CD4-positive, alpha-beta T cell treated with Interleukin-10 for 1 hour (primary cell): Measurements from ENCODE around the gene ZBTB20.

Source experiments
- DNase-seq: peaks from one replicate; pipeline ENCODE4 v3.0.0-alpha.2; 2020

ZBTB20 gene

DNA sequence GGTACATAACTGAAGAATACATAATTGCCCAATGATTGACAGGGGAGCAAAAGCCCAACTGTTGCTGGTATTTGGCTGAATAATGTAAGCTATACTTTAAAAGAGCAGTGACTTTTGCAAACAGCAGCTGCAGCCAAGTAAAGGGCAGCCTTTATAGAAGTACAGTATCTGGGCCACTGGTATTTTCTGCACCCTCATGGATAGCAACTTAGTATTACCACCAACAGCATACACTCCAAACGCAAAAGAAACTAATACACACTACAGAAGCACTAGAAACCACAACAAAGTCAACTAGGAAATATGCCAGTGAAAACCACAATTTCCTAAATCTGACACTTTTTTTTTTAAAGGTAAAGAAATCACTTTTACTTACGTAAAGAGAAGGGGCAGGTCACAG, 647.1 kb downstream of the ZBTB20 start:
- peak; percentile 39 for DNase-seq

GRCh38 chr3:114498539-114499370, 648.3 kb downstream of the ZBTB20 start:
- DNase-seq: no peak

GRCh38 chr3:114496874-114497273, 650.2 kb downstream of the ZBTB20 start:
- no peak for DNase-seq

- no peak for DNase-seq
Measured at GRCh38 chr3:114496466-114496865, 650.6 kb downstream of the ZBTB20 start.

DNA sequence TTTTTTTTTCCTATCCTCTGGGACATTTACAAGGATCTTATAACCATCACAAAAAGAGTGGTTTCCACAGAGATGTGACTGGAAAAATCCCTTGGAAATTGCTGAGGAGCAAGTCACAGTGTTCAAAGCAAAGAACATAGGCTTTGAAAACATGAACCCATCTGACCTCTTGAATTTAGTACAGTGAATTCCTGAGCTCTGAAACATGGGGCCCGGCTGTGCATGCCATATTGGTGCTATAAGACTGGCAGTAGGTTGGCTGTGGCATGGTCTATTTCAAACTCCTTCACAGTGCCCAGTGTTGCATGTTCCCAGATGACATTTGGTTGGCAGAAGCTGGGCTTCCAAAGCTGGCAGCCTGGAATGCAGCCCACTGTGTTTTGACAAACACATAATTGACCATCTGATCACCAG, 651.1 kb downstream of the ZBTB20 start:
- DNase-seq: no peak

DNA sequence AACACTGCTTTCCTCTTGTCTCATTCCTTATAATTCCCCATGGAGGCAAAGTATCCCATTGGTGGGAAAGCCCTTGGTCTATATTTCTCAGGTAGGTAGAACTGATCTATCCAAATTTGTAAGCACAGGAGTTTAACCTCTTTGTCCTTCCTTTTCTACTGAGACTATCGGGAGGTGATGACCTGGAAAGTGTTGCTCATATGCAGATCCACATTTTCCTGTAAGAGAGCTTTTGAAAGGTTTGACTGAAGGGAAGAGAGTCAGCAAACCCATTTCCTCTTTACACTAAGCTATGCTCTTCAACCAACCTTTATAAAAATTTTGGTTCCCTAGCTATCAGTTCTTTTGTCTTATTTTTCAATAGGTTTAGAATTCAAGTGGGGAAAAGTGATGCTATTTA, 652.6 kb downstream of the ZBTB20 start:
- no peak for DNase-seq

GRCh38 chr3:114490829-114491228, 656.3 kb downstream of the ZBTB20 start:
- DNase-seq: no peak

- no peak for DNase-seq
Measured at GRCh38 chr3:114487502-114487901, 659.6 kb downstream of the ZBTB20 start.

DNA sequence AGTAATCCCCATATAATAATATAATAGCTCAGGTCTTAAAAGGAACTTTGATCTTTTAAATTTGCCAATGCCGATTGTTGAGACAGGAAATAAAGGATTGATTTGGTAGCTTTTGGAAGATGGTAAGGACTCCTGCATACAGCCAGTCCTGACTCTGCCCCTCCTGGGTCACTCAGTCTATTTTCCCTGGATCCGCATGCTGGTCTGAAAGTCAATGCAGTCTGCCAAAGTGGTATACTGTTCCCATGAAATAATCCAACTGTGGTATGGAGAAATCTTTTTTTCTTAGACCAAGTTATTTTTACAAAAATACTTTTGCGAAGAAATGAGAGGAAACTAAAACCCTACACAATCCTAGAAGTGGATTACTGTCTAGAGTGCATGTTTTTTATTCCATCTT, 662.2 kb downstream of the ZBTB20 start:
- DNase-seq: no peak

- DNase-seq: no peak
Measured at GRCh38 chr3:114481113-114481512, 666.0 kb downstream of the ZBTB20 start.

DNA sequence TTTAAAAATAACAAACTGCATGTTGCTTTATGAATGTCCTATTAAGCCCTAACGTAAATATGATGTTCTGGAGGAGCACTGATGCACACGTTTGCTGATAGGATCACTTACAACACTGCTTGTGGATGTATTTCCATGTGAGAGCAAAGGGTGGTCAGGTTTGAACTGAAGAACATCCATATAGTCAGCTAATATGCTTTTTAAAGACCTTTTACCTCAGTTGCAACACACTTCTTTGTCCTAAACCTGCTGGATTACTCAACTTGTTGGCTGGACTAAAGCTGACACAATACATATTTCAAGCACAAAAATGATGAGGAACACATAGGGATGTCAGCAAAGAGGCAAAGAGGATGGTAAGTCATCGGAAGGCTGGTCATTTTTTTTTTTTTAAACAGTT, 666.6 kb downstream of the ZBTB20 start:
- DNase-seq: no peak

DNA sequence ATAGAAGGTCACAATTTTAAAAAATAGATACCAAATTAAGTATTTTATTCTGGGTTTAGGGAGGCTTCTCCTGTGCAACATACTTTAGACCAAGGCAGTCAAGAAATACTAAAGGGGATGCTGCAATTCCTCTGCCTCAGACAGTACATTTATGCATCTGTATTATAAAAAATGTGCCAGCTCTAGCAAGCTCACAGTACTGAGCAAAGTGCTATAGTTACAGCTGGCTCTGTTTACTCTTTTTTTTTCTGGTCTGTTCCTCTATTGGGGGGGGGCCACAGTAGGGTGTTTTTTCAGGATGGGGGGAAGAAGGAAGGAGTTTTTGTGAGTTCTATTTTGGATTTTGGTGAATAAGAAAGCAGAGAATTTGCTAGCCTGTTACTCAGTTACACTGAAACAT, 668.3 kb downstream of the ZBTB20 start:
- no peak for DNase-seq

DNA sequence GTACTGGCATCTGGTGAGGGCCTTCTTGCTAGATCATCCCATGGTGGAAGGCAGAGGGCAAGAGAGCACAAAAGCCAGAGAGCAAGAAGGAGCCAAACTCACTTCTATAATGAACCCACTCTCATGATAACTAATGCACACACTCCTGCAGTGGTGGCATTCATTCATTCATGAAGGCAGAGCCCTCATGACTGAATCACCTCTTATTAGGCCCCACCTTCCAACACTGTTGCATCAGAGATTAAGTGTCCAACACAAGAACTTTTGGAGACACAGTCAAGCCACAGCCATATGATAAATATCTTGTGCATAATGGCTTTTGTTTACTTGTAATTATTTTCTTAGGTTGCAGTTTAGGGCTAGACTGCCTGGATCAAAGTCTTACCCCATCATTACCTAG, 670.6 kb downstream of the ZBTB20 start:
- no peak for DNase-seq

GRCh38 chr3:114471478-114471877, 675.6 kb downstream of the ZBTB20 start:
- DNase-seq: no peak

DNA sequence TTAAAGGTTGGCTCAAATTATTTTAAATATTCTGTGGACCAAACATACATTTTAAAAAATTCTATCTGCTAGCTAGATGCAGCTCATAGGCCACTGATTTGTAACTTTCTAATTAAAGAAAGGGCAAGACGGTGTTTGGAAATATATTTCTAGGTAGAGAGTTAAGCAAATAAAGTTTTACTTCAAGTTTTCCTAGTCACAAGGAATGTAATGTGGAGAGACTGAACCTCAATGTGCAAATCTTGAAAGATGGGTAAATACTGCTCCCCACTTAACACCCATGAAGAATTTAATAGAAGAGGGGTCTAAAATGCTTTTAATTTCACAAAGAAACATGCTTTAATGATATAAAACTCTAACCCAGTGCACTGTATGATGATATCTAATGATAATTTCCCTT, 678.0 kb downstream of the ZBTB20 start:
- DNase-seq: no peak

- no peak for DNase-seq
Measured at GRCh38 chr3:114466816-114467215, 680.3 kb downstream of the ZBTB20 start.

DNA sequence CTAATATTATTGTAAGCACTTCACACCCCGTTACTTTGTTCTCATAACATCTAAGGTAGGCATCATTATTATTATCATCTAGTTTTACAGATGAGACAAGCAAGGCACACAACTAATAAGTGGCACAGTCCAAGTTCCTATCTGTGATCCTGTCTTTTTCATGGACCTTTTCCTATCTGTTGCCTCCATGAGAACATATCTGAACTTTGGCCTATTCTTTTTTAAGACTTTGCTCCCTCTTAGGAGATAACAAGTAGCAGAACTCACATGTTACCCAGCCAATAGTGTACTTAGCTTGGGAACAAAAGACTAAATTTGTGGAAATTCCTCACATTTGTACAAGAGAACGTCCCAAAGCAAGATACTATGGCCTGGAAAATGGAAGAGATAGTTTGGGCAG, 680.8 kb downstream of the ZBTB20 start:
- no peak for DNase-seq

- no peak for DNase-seq
Measured at GRCh38 chr3:114464548-114464947, 682.5 kb downstream of the ZBTB20 start.

GRCh38 chr3:114462750-114463149, 684.3 kb downstream of the ZBTB20 start:
- no peak for DNase-seq

DNA sequence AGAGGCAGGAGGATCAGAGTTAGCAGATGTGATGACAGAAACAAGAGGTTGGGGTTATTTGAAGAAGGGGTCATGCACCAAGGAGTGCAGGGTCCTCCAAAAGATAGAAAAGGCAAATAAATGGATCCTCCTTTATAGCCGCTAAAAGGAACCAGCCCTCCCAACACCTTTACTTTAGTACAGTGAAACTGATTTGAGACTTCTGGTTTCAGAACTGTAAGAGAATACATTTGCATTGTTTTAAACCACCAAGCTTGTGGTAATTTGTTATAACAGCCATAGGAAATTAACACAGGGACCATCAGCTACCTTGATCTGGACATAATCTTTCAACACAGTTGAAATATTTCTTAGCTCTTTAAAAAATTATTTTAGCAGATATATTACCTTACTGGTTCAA, 686.6 kb downstream of the ZBTB20 start:
- no peak for DNase-seq

DNA sequence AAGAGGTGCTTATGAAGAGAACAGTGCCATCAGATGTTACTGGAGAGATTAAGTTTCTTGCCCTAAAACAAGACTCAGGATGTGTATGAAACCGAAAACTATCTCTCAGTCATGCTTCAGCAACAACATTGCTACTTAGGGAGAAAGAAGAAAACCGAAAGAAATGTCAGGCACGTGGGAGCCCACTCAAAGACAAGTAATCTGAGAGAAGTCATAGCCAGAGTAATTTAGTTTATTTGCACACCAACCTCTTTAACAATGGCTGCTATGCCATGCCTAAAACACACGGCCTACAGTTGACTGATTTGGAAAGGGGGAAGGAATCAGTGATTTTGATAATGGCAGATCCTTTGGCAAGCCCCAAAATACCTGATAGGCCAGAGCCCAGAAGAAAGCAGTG, 690.3 kb downstream of the ZBTB20 start:
- DNase-seq: no peak

DNA sequence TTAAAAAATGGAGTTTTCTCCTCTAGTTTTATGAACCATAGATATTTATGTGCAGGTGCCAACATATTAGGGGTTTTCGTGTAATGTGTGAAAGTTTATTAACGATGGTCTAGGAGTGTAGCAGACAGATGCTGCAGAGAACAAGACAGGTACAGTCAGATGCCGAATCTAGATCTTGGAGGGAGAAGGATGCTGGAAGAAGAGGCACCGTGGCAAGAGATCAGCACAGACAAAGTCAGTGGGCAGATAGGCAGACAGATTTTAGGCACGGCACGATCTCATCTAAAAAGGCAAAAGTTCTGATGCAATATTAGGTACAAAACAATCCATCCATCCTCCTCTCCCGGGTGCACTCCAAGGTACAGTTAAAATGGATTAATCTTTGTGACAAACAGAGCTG, 691.7 kb downstream of the ZBTB20 start:
- no peak for DNase-seq

GRCh38 chr3:114454551-114455251, 692.4 kb downstream of the ZBTB20 start:
- peak; percentile 3 for DNase-seq

GRCh38 chr3:114453361-114453780, 693.7 kb downstream of the ZBTB20 start:
- DNase-seq: no peak

DNA sequence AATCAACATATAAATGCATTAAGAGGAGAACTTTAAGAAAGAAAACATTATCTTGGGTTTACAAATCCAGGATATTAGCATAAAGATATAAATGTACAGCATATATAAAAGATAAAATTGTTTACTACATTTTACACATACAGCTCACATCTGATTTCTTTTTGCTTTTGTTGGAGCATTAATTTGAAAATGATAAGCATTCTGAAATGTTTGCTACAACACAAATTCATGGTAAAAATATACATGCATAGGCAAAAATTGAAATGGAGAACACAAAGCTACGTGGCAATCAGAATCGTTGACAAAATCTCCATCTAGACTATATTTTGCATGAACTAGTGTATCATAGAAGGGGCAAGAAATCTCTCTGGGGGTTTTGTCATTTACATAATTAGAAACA, 694.2 kb downstream of the ZBTB20 start:
- DNase-seq: no peak
